HG02840 (cell line): ENCODE measurements around the gene MEX3B.
"Not testable (repeated sequence)": the region's sequence is repeated elsewhere in the genome, so short reads cannot be mapped to it uniquely, and the experiment has no call there.

Experiments used
- ATAC-seq: cut with Tn5 transposase; IDR thresholded peaks from one replicate; pipeline ENCODE4 v1.9.1; 2021; ENCODE audit warnings: mild to moderate bottlenecking, moderate library complexity, moderate number of reproducible peaks; ENCODE audit not compliant: unreplicated experiment, low FRiP score

Gene MEX3B

DNA sequence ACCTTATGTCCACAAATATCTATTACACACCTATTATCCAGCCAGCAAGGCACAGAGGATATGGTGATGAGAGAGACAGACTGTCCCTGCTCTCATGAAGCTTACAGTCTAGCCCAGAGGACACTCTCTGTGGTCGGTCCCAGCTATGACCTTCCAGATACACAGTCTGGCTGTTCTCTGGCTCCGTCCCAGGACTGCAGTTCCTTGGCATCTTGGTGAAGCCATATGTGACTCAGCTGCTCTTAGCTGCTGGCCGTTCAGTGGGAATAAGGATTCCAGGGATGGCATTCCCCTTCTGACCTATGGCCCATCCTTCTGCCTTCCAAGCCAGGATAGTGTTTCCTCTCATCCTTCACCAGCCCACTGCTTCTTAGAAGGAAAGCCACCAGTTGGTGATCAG, 30.8 kb downstream of the MEX3B start:
- no peak for ATAC-seq

DNA sequence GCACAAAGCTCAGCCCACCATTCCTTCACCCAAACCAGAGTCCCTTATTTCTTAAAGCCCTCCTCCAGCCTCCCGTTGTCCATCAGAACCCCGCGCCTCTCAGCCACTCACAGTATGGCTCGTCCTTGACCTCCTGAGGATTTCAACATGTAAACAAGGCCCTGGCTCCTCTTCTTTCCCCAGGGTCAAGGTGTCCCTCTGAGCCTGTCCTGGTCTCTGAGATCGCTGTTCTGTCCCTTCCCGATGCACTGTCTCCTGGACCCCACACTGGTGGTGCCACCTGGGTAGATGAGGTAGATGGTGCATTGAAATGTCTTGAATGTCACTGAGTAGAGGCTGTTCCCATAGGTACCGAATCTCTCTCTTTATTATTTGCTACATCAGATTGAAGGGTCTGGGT, 32.9 kb downstream of the MEX3B start:
- no peak for ATAC-seq

DNA sequence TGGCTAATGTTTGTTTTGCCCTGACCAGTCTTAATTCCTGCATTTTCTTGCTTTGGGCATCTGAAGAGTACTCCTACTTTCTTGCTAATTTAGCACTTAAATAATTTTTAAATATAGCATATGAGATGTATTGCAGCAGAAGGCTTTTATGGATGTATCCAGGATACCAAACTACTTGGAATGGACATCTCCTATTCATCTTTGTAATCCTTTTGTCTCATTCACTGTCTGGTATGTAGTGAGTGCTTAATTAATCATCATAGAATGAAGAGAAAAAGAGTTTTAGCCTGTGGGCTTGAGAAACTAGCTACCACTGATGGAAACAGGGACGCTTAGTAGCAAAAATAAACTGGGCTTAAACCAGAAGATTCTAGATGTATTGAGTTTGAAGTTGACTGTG, 40.6 kb downstream of the MEX3B start:
- no peak for ATAC-seq

DNA sequence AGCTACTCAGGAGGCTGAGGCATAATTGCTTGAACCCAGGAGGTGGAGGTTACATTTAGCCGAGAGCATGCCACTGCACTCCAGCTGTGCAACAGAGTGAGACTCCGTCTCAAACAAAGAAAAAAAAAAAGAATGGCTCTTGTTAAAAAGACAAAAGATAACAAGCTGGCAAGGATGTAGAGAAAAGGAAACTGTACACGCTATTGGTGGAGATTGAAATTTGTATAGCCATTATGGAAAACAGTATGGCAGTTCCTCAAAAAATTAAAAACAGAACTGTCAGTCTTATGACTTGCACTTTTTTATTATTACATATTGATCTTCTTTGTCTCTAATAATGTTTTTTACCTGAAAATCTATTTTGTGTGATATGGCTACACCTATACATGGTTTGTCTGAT, 41.9 kb downstream of the MEX3B start:
- ATAC-seq, result no peak

DNA sequence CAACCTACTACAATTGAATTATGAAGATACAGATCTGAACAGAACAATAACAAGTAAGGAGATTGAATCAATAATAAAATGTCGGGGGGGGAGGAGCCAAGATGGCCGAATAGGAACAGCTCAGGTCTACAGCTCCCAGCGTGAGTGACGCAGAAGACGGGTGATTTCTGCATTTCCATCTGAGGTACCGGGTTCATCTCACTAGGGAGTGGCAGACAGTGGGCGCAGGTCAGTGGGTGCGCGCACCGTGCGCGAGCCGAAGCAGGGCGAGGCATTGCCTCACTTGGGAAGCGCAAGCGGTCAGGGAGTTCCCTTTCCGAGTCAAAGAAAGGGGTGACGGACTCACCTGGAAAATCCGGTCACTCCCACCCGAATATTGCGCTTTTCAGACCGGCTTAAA, 50.7 kb downstream of the MEX3B start:
- not testable (repeated sequence) for ATAC-seq

DNA sequence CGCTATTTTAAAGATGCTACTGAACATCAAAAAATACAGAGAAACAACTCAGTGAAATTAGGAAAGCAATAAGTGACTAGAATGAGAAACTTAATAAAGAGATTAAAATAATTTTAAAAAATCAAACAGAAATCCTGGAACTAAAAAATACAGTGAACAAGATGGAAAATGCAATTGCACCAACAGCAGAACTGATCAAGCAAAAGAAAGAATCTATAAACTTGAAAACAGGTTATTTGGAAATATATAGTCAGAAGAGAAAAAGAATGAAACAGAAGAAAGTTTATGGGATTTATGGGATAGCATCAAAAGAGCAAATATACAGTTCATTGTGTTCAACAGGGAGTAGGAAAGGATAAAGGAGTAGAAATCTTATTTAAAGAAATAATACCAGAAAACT, 53.3 kb downstream of the MEX3B start:
- ATAC-seq, result no peak
